GM21360 (cell line): ENCODE measurements around the gene ASGR1.

Experiments
- ATAC-seq: cut with Tn5 transposase; IDR thresholded peaks from one replicate; pipeline ENCODE4 v1.9.1; 2021; ENCODE audit warnings: mild to moderate bottlenecking, moderate library complexity; ENCODE audit not compliant: unreplicated experiment

Gene ASGR1

DNA sequence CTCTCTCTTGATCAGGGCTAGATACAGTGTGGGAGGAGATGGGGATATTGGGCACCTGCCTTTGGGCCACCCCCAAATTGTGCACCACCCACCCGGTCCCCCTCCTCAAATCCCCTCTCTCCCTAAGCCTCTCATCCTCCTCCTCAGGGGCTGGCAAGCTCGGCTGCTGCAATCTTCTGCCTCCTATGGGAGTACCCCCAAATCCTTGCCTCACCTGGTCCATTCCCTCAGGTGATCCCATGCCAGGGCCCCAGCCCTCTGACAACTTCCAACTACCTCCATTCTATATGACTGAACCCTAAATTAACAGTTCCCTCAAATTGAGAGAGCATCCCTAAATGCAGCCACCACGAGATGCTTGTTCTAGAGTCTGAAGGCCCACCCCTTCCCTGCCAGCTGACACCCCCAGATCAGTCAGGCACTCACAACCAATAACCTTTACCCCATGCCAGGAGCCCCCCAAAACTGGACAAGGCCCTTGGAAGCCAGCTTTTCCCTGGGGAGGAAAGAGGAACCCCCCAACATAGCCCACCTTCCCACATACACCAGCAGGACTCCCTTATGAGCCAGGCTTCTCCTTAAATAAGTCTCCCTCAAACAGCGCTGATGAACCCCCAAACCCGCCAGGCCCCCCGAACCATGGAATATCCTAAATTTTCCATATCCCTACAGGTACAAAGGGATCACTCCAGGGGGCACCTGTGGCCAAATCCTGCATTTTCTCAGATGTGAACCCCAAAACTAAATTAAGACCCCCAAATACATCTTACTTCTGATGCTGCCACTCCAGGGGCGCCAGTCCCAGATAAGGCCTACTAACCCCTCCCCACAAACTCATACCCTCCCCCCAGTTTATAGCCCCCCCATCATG, 37.3 kb upstream of the ASGR1 start:
- ATAC-seq, result no peak

DNA sequence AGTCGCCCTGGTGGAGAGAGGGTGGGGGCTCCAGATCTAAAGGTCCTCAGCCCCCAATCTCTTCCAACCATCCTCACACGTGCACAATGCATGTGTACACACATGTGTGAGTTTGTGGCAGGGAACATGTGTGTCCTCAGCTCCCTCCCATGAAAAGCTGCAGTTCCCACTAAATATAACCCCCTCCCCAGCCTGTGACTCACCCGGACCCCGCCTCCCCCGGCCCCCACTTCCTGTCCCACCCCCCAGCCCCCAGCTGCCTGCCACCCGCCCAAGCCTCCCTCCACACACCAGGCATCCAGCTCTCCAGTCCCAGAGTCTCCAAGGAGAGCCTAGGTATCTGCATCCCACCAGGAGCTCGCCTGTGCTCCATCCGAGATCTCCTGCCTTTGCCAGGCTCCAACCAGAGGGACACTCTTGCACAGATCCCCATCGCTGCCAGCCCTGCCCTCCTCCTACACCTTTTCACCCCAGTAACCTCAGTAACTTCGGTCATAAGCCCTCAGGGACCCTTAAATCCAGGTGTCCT, 36.5 kb upstream of the ASGR1 start:
- ATAC-seq, result no peak

DNA sequence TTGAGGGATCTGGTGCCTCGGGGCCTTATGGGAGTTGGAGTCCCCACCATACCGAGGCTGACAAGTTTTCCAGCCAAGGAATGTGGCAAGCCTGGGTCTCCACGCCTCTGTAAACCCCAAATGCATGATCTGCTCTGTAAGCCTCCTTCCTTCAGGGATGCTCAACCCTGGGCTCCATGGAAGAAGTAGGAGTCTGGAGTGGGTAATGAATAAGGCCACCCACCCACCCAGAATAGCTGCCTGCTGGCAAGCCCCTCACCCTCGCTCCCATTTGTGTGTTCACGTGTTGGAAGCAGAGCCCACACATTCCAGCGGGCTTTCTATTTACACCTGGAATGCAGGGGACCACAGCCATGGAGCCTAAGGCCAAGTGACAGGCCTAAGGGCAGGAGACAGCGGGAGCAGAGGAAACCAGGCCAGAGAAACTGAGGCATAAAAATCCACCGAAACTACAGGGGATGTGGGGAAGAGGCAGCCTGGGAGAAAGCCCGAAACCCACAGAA, 36.0 kb upstream of the ASGR1 start:
- no peak for ATAC-seq

GRCh38 chr17:7214300-7215135, 35.3 kb upstream of the ASGR1 start:
- peak; percentile 60 for ATAC-seq

GRCh38 chr17:7213895-7214299, 34.7 kb upstream of the ASGR1 start:
- no peak for ATAC-seq

DNA sequence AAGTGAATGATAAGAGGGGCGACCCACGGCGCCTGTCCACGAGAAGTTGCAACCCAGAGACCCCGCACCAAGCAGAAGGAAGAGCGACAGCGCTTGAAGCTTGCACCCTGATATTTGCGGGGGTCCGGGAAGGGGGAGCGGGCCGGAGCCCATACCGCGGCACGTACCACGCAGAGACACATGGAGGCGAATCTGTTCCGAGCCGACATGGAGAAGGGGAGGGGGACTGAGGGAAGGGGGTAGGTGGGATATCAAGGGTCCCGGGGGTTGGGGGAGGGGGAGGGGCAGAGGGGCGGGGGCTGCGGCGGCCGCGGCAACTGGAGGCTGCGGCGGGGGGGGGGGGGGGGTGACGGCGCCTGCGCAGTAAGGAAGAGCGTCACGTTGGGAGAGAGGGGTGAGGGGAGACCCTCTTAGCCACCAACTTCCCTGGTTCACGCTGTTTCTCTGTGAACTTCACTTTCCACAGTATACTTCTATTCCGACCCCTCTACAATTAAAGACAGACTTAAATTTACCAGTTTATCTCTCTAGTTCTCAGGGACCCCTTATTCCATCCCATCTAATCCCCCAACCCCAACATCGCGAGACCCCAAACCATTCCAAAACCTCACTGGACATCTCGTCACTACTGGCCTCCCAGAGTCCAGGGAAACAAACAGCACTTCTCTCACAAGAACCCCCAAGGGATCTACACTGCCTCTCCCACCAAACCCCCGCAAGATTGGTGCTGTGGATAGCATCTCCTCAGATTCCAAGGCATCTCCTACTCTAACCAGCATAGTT, 32.5 kb upstream of the ASGR1 start:
- no peak for ATAC-seq

DNA sequence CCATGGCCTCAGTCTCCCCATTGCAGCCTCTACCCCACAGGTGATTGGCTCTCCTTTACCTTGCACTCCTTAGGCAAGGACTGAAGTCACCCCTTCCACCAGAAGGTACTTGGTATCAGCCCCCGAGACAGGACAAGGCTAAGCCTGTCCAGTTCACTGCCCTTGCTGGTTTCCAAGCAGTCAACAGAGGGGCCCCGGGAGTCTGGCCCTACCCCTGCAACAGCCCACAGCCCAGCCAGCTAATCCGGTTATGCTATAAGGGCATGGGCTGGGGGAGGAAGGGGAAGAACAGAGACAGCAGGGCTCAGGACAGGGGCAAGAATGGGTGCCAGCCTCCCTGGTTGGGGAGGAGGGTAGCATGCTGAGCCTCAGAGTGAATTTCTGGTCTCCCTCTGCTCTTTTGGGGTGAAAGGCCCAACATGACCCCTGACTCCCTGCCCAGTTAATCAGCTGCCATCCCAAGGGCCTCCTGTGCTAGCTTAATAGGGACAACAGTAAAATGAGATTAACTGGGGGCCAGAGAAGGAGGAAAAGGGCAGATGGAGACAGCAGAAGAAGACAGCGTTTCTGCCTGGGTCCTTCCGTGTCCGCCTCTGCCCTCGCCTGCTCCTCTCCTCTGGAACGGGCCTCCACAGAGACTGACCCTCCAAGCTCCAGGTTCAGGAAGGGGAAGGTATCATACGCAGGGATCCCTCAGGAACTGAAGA, 29.7 kb upstream of the ASGR1 start:
- no peak for ATAC-seq

DNA sequence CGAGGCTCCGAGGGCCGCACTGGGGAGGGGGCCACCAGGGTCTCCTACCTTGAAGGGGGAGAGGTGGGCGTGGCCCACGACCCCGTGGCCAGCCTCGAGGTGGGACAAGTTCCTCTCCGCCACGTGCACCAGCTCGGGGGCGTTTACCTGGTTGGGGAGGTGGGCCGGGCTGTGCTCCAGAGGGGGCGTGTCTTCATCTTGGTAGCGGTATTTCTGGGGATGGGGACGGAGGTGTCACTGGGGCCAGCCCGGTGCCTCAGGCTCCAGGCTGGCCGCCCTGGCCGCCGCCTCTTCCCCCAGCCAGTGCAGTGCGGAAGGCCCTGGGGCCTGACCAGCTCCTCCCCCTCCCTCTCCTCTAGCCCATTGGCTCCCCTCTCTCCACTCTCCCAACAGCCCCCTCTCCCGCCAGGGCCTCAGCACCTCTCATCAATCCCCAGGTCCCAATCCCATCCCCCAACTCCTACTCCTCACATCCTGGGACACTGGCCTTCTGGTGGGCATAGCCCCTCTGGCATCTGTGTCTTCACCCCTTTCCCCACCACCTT, 28.9 kb upstream of the ASGR1 start:
- ATAC-seq, result no peak

GRCh38 chr17:7207120-7208001, 28.2 kb upstream of the ASGR1 start:
- ATAC-seq, result no peak

DNA sequence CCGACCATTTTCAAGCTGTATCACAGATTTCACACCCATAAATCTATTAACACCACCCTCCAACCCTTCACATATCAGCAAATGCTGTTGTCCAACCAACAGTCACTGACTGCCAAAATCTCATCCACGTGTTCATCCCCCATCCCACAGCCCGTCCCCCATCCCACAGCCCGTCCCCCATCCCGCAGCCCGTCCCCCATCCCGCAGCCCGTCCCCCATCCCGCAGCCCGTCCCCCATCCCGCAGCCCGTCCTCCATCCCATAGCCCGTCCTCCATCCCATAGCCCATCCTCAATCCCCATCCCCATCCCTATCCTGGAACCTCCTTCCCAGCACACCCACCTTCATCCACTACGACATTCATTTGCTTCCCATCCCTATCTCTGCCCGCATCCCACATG, 26.4 kb upstream of the ASGR1 start:
- ATAC-seq, result no peak

GRCh38 chr17:7204828-7205461, 25.8 kb upstream of the ASGR1 start:
- peak; percentile 70 for ATAC-seq

- ATAC-seq, result no peak
Observed at GRCh38 chr17:7204336-7204735, 25.2 kb upstream of the ASGR1 start.

GRCh38 chr17:7203391-7203790, 24.2 kb upstream of the ASGR1 start:
- no peak for ATAC-seq

DNA sequence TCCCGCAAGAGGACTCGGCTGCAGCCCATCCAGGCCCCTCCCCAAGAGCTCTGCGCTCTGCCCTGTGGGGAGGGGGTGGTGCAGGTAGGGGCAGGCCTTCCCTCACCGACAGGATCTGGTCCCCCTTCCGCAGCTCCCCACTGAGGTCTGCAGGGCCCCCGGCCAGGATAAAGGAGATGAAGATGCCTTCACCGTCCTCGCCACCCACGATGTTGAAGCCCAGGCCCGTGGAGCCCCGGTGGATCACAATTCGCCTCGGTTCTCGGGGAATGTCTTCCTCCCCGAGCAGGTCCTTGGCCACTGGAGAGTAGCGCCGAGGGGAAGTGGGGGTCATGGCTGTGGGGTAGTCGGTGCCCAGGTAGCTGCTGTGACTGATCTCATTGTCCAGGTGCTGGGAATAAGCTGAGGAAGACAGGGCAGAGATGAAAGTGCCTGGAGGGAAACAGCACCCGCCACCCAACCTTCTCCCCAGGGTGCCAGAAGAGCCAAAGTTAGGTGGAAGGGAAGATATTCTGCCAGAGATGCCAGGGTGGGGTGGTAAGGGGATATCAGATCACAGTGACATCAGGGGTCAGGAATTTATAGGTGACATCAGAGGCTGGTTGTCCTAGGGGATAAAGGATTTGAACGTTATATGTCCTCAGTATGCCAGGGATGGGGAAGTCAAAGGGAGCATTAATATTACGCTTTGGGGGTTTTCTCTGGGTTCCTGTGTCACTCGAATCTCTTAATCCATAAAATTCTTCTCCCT, 17.7 kb upstream of the ASGR1 start:
- ATAC-seq, result no peak

GRCh38 chr17:7195971-7196370, 16.8 kb upstream of the ASGR1 start:
- ATAC-seq, result no peak

- no peak for ATAC-seq
Observed at GRCh38 chr17:7192271-7192937, 13.2 kb upstream of the ASGR1 start.

- ATAC-seq, result no peak
Observed at GRCh38 chr17:7191571-7192270, 12.6 kb upstream of the ASGR1 start.
